K562 (cell line): ENCODE results near the gene LCE3A. TPM values are rescaled to one million over a fixed set of nuclear protein-coding genes. Genes with fewer than 3 reads are reported as not detected.

Experiments used
- ATAC-seq: fragments of 200-7000 bp; cut with Tn5 transposase; 3 replicates; pipeline ENCODE4 v1.9.1; 2020; ENCODE audit warnings: moderate library complexity
- BruUV-seq: library from RNA; stranded (reverse); fragments of 400-500 nt; replicated peaks from 2 replicates; lab custom pipeline; 2021; lab: Mats Ljungman, UMichigan
- CTCF ChIA-PET: fragments of 300-600 bp; formaldehyde crosslinking; extraction: SDS; loops from one replicate; lab custom pipeline; 2021; ENCODE audit warnings: low intra/inter-chr PET ratio; lab: Yijun Ruan, JAX
- POLR2A ChIA-PET: fragments of 300-600, 350-650 bp; sonication (Branson Sonifier 250); formaldehyde crosslinking; extraction: SDS; loops from one replicate; lab custom pipeline; 2021; ENCODE audit warnings: antibody characterized with exemption, inconsistent platforms; lab: Yijun Ruan, JAX
- DNase-seq, 4 experiments: peaks; one replicate each; pipeline versions ENCODE4 v3.0.0 to v3.0.0-alpha.2; 2011 to 2018; ENCODE audit warnings: low spot score in 3 of 4, mixed read lengths in 3 of 4; ENCODE audit errors: extremely low read depth in 1 of 4
- FAIRE-seq: peaks from 2 replicates; lab custom pipeline; 2011; peaks lifted over from hg19 to GRCh38; lab: Jason Lieb, UNC
- H2AFZ ChIP-seq: 2 replicates; pipeline ENCODE4 v1.6.0; 2011; ENCODE audit warnings: low read depth, low read length, control low read depth, inconsistent platforms
- H3K27ac ChIP-seq: fragments of 200-600 bp; 3 replicates; pipeline ENCODE4 v1.8.0; 2011; ENCODE audit warnings: low read depth, mild to moderate bottlenecking, control low read depth, inconsistent platforms, low read length, moderate library complexity, mixed read lengths; ENCODE audit errors: extremely low read depth
- H3K27me3 ChIP-seq, 2 experiments: fragments of 300-600 bp in 1 of 2; 2 replicates in 1 of 2; 3 replicates in 1 of 2; pipeline versions ENCODE4 v1.6.0 to v1.8.0; 2011; ENCODE audit warnings: inconsistent platforms in 2 of 2, low read length in 2 of 2, mild to moderate bottlenecking in 1 of 2, mixed read lengths in 1 of 2, moderate library complexity in 1 of 2; ENCODE audit not compliant: control insufficient read depth in 2 of 2, insufficient read depth in 2 of 2
- H3K36me3 ChIP-seq: fragments of 300-600 bp; 3 replicates; pipeline ENCODE4 v1.8.0; 2011; ENCODE audit warnings: mild to moderate bottlenecking, low read length, inconsistent platforms; ENCODE audit not compliant: control insufficient read depth, insufficient read depth
- H3K4me1 ChIP-seq, 2 experiments: fragments of 200-600 bp in 1 of 2; replicated peaks in 1 of 2; 2 replicates in 1 of 2; 3 replicates in 1 of 2; pipeline versions ENCODE4 v1.5.1 to v1.8.0; 2011; ENCODE audit warnings: inconsistent platforms in 2 of 2, low read length in 2 of 2, mild to moderate bottlenecking in 1 of 2, mixed read lengths in 1 of 2, moderate library complexity in 1 of 2; ENCODE audit not compliant: control insufficient read depth in 2 of 2, insufficient read depth in 2 of 2
- H3K4me2 ChIP-seq: 2 replicates; pipeline ENCODE4 v1.6.1; 2011; ENCODE audit warnings: low read length, control low read depth, inconsistent platforms, mixed read lengths; ENCODE audit not compliant: insufficient read depth
- H3K4me3 ChIP-seq: fragments of 200-600 bp; sonication (generic), shearing (Covaris generic); 2 replicates; pipeline ENCODE4 v1.5.1; 2016; ENCODE audit warnings: control low read depth, inconsistent platforms
- H3K79me2 ChIP-seq: fragments of 200-600 bp; 3 replicates; pipeline ENCODE4 v1.8.0; 2011; ENCODE audit warnings: low read length, inconsistent platforms; ENCODE audit not compliant: control insufficient read depth, insufficient read depth
- H3K9ac ChIP-seq, 2 experiments: 2 replicates each; pipeline versions ENCODE4 v1.6.0 to v1.6.1; 2011; ENCODE audit warnings: low read depth in 2 of 2, low read length in 2 of 2, control low read depth in 1 of 2, inconsistent platforms in 1 of 2, mild to moderate bottlenecking in 1 of 2, mixed read lengths in 1 of 2; ENCODE audit not compliant: insufficient read depth in 1 of 2
- H3K9me1 ChIP-seq: one replicate; pipeline ENCODE4 v1.6.0; 2011; ENCODE audit warnings: inconsistent platforms, mild to moderate bottlenecking, low read length, moderate library complexity; ENCODE audit not compliant: control insufficient read depth, insufficient read depth
- H3K9me3 ChIP-seq: replicated peaks from 2 replicates; pipeline ENCODE4 v1.5.1; 2011; ENCODE audit warnings: low read depth, low read length, inconsistent platforms; ENCODE audit not compliant: control insufficient read depth, insufficient read depth
- H4K20me1 ChIP-seq: replicated peaks from 2 replicates; pipeline ENCODE4 v1.6.1; 2011; ENCODE audit warnings: low read length, inconsistent platforms, mixed read lengths; ENCODE audit not compliant: control insufficient read depth, insufficient read depth
- ARHGAP35 ChIP-seq: fragments of 450-650 bp; IDR thresholded peaks from 2 replicates; pipeline ENCODE4 v1.6.1; 2018; ENCODE audit not compliant: partially characterized antibody
- CBX3 ChIP-seq, 2 experiments: IDR thresholded peaks; 1 replicate in 1 of 2; 2 replicates in 1 of 2; pipeline ENCODE4 v1.6.1; 2012; ENCODE audit warnings: inconsistent platforms in 2 of 2, low read length in 2 of 2, borderline replicate concordance in 1 of 2, control low read depth in 1 of 2
- GMEB1 ChIP-seq: fragments of 250-450 bp; sonication (Bioruptor Pico); IDR thresholded peaks from 2 replicates; pipeline ENCODE4 v1.4.0; 2020; ENCODE audit warnings: mild to moderate bottlenecking
- LCOR ChIP-seq: sonication (generic); formaldehyde crosslinking; IDR thresholded peaks from 2 replicates; pipeline ENCODE4 v1.8.0; 2022; ENCODE audit warnings: mild to moderate bottlenecking, missing genetic modification reagents
- ZNF395 ChIP-seq: fragments of 200-800 bp; sonication (Bioruptor generic); IDR thresholded peaks from 2 replicates; pipeline ENCODE4 v1.6.1; 2017; ENCODE audit warnings: missing genetic modification characterization, missing compliant biosample characterization
- ZNF764 ChIP-seq: fragments of 250-450 bp; sonication (Bioruptor Pico); IDR thresholded peaks from 2 replicates; pipeline ENCODE4 v1.4.0; 2020; ENCODE audit warnings: low read depth, mild to moderate bottlenecking, moderate library complexity
- ZNF780A ChIP-seq: fragments of 250-450 bp; sonication (Bioruptor Pico); IDR thresholded peaks from 2 replicates; pipeline ENCODE4 v1.5.0; 2021; ENCODE audit warnings: mild to moderate bottlenecking
- WGBS: fragments of 100-300 bp; shearing (Covaris generic); methylation state at CpG from one replicate; pipeline ENCODE4 v1.1.6; 2016; ENCODE audit warnings: low coverage, mixed read lengths; ENCODE audit not compliant: insufficient coverage; ENCODE audit errors: missing lambda C conversion rate; 5-methylcytosine and 5-hydroxymethylcytosine counted together
- in situ Hi-C: fragments of 300-500 bp; cut with MboI; formaldehyde crosslinking; loops from 4 replicates; pipeline ENCODE4 v1.15.0; 2018; ENCODE audit warnings: inconsistent platforms, mixed read lengths
- intact Hi-C: fragments of 100-400 bp; cut with micrococcal nuclease; formaldehyde crosslinking; loops from 2 replicates; pipeline ENCODE4 v1.14.2; 2022
- polyA plus RNA-seq, 8 experiments: library from polyadenylated mRNA; depleted of rRNA in 4 of 8; stranded (reverse) in 5 of 8; unstranded in 3 of 8; fragments of >200 nt; fragmentation: Nextera tagmentation in 2 of 8; fragmentation: Illumina TruSeq in 1 of 8; extraction: Ambion mirVana in 2 of 8; extraction: Trizol in 1 of 8; gene quantifications; 2 replicates each; pipeline versions ENCODE4 v1.2.1 to v1.2.3, GENCODE V29; 2011 to 2014; ENCODE audit warnings: inconsistent platforms in 1 of 8, missing spikeins in 1 of 8
- total RNA-seq, 7 experiments: library from RNA; depleted of rRNA in 6 of 7; stranded (reverse); fragments of >200 nt in 6 of 7; fragmentation: Illumina TruSeq in 2 of 7; extraction: Trizol in 2 of 7; gene quantifications; 2 replicates each; pipeline versions ENCODE4 v1.2.1 to v1.2.3, GENCODE V29; 2011 to 2021; ENCODE audit warnings: low replicate concordance in 1 of 7

Gene LCE3A
- total and polyA plus RNA-seq, 9 of the 15 experiments (the other 6 are each of a cell fraction or from before 2014, with no cell fraction given): not detected

- TF ChIP-seq ARHGAP35: no peak
- no peak for TF ChIP-seq ZNF780A
- TF ChIP-seq ZNF395: no peak
- no peak for TF ChIP-seq GMEB1 (CRISPR knock-in tag)
- no peak for TF ChIP-seq CBX3 (IDR thresholded peaks at IDR 0.05; ENCODE audit: borderline replicate concordance in 1 of 2, low read length in 2 of 2)
- TF ChIP-seq ZNF764 (CRISPR knock-in tag): no peak
- TF ChIP-seq LCOR: no peak
- WGBS: 0% methylated on average over 4 of the region's 4 CpGs
- FAIRE-seq (no peak), DNase-seq (no peak), ATAC-seq (no peak)
- H3K79me2 ChIP-seq: no peaks in the 10 kb centered on the region
- no peak within 1 kb of the TSS for H3K4me3 ChIP-seq
- no peaks in the 10 kb centered on the region for H3K27me3 ChIP-seq
- H2AFZ ChIP-seq: no peak within 1 kb of the TSS
- no peak within 1 kb of the TSS for H3K27ac ChIP-seq
- H3K9me1 ChIP-seq: no peaks in the 10 kb centered on the region
- H3K9ac ChIP-seq: no peak within 1 kb of the TSS
- H3K4me1 ChIP-seq: no peaks in the 10 kb centered on the region
- CTCF ChIA-PET: no interaction called here
- intact Hi-C loops (no loop called here), in situ Hi-C loops (no loop called here)
- POLR2A ChIA-PET: no interaction called here
- no TSS peak for BruUV-seq
- no peaks in the 10 kb centered on the region for H4K20me1 ChIP-seq
- H3K9me3 ChIP-seq: no peaks in the 10 kb centered on the region
- H3K36me3 ChIP-seq: no peaks in the 10 kb centered on the region
- no peak within 1 kb of the TSS for H3K4me2 ChIP-seq
These were observed 23.0 kb downstream of the LCE3A start, which contains the start of gene LCE3C for GRCh38 chr1:152599934-152600333. Gene LCE3C (plus strand): TSS chr1:152600234. CDS start chr1:152600732, 498 bp downstream.
